WI38 (cell line): Measurements from ENCODE around the gene EVA1A.

ENCODE experiments used
- H3K4me3 ChIP-seq: 2 replicates; pipeline ENCODE4 v1.5.1; 2011; ENCODE audit warnings: low read depth, mild to moderate bottlenecking, control low read depth, low read length
- CTCF ChIP-seq: IDR thresholded peaks from 2 replicates; pipeline ENCODE4 v1.5.1; 2012; ENCODE audit warnings: low read depth, mild to moderate bottlenecking, control low read depth, low read length

Gene EVA1A

GRCh38 chr2:75528221-75528977 is 32.3 kb downstream of the EVA1A start:
- H3K4me3 ChIP-seq = no peak overlapping the region
- TF ChIP-seq CTCF = no peak

- no peak overlapping the region for H3K4me3 ChIP-seq
- TF ChIP-seq CTCF = no peak
Measured at GRCh38 chr2:75527676-75528075, 33.1 kb downstream of the EVA1A start.

DNA sequence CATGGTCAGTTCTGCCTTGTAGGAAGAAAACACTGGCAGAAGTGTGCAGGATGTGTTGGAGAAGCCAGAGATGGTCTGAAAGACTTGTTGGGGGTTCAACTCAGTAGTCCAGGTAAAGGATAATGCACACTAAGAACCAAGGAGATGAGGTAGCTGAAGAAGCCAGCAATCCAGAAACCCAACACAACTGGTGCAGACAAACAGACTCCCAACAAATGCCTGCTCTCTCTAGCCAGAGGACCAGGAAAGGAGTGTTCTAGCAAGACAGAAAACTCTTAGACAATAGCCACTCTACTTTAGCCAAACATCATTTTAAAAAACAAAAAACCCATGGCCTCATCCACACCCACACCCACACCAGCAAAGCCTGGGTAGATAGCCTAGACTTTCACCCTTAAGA is 33.9 kb downstream of the EVA1A start:
- H3K4me3 ChIP-seq = no peak overlapping the region
- no peak for TF ChIP-seq CTCF

DNA sequence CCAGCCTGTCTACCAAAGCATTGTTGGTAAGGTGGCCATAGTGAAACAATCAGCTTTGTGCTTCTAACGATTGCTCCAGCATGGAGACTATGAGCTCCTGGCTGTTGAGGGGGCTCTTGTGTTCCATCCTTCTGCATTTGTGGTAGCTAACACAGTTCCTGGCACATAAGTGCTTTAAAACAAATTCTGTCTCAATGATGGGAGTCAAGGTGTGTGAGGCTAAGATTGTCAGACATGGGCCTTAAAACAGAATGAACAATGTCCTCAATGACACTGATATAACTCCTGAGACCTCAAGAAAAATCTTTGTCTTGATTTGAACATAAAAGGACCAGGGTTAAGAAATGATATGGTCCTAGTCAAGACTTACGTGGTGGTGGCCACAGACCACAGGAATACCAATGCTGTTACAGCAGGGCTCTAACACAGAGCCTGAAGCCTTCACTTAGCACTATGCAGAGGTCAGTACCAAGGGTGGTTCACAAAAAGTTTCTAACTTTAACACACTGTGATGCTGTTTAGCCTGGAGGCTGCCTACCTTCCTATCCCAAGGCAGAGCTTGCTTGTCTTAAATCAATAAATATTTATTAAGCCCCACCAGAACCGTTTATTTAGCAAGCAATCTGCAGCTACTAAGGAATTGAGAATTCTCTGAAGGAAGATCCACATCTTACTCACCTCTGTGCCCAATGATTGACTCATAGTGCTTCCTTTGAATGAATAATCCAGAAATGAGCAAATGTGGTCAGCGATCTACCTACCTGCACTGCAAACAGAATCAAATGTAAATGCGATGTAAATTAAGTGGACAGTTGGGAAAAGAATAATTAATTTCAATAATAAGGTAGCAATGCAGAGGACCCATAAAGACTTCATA is 35.1 kb downstream of the EVA1A start:
- H3K4me3 ChIP-seq = no peak overlapping the region
- no peak for TF ChIP-seq CTCF

DNA sequence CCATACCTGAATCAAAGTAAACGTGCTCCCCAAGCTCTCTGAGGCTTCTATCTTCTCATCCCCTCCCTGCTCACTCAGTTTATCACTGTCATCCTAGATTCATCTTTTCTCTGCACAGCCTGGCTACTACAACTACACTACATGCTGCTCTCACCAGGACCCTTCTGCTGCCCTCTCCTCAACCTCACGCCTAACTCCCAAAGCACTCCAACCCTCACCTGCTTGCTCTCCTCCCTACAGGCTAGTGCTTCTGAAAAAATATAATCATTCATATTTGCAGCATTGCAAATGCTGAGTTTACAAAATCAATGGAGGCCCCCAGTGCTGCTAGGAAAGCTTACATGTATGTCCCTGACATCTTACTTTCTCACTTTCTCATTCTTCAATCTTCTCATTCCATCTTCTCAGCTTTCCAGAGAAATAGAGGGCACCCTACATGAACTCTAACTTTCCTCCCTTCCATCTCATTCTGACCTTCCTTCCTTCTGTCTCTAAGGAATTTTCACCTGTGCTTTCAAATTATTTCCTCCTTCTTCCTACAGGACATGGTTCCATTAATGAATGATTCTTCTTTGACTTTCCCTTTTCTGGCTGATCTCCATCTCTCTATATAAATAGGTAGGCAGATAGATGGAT is 36.3 kb downstream of the EVA1A start:
- TF ChIP-seq CTCF = no peak

GRCh38 chr2:75523313-75524275 is 37.1 kb downstream of the EVA1A start:
- no peak overlapping the region for H3K4me3 ChIP-seq
- no peak for TF ChIP-seq CTCF

More for the DNA sequence above, 36.3 kb downstream of the EVA1A start:
- H3K4me3 ChIP-seq = no peak overlapping the region
